Measurements from ENCODE around the gene SCUBE3. TPM values are rescaled to one million over a fixed set of nuclear protein-coding genes. Genes with fewer than 3 reads are reported as not detected.

Gene SCUBE3
- total RNA-seq, 1 donor from 2014 or later = 0.56 TPM

- Histone ChIP-seq H3K4me3 (no peak overlapping the region), H3K9me3 (no peaks in the 10 kb centered on the region), H3K27me3 (ENCODE audit: low read depth) (peaks cover 47% of the 10 kb centered on the region), H3K36me3 (no peaks in the 10 kb centered on the region), H3K27ac (no peak overlapping the region), H3K4me1 (peaks cover 19% of the 10 kb centered on the region)
- DNase-seq (no peak), ATAC-seq (no peak)
- TF ChIP-seq CTCF (IDR thresholded peaks at IDR 0.05) = no peak
- intact Hi-C loops (cut with DNase I) = no loop called here
Measured at GRCh38 chr6:35216412-35216732, 2.6 kb downstream of the SCUBE3 start.

GRCh38 chr6:35216851-35217811 is 3.4 kb downstream of the SCUBE3 start:
- Histone ChIP-seq H3K36me3 (no peaks in the 10 kb centered on the region), H3K27me3 (ENCODE audit: low read depth) (peaks cover 39% of the 10 kb centered on the region), H3K27ac (no peak overlapping the region), H3K4me1 (peaks cover 19% of the 10 kb centered on the region), H3K9me3 (no peaks in the 10 kb centered on the region), H3K4me3 (no peak overlapping the region)
- DNase-seq (no peak), ATAC-seq (no peak)
- no peak for TF ChIP-seq CTCF (IDR thresholded peaks at IDR 0.05)
- intact Hi-C loops (cut with DNase I) = no loop called here

GRCh38 chr6:35218021-35218420 is 4.3 kb downstream of the SCUBE3 start:
- no peak for TF ChIP-seq CTCF (IDR thresholded peaks at IDR 0.05)
- Histone ChIP-seq H3K9me3 (no peaks in the 10 kb centered on the region), H3K27me3 (ENCODE audit: low read depth) (peaks cover 32% of the 10 kb centered on the region), H3K27ac (no peak overlapping the region), H3K36me3 (no peaks in the 10 kb centered on the region), H3K4me1 (peaks cover 19% of the 10 kb centered on the region), H3K4me3 (no peak overlapping the region)
- intact Hi-C loops (cut with DNase I) = no loop called here
- ATAC-seq = peak; percentile 16 to 57
- no peak for DNase-seq

- no peak overlapping the region for H3K27ac ChIP-seq
- H3K4me1 ChIP-seq = peaks cover 15% of the 10 kb centered on the region
- ATAC-seq (no peak), DNase-seq (no peak)
- H3K9me3 ChIP-seq = no peaks in the 10 kb centered on the region
- no peaks in the 10 kb centered on the region for H3K36me3 ChIP-seq
- TF ChIP-seq CTCF (IDR thresholded peaks at IDR 0.05) = no peak
- no peak overlapping the region for H3K4me3 ChIP-seq
- peaks cover 28% of the 10 kb centered on the region for H3K27me3 ChIP-seq (ENCODE audit: low read depth)
- intact Hi-C loops (cut with DNase I) = no loop called here
Measured at GRCh38 chr6:35218456-35218855, 4.7 kb downstream of the SCUBE3 start.

- peaks cover 16% of the 10 kb centered on the region for H3K27me3 ChIP-seq (ENCODE audit: low read depth)
- intact Hi-C loops (cut with DNase I) = no loop called here
- ATAC-seq (no peak), DNase-seq (no peak)
- no peak overlapping the region for H3K27ac ChIP-seq
- no peak for TF ChIP-seq CTCF (IDR thresholded peaks at IDR 0.05)
- H3K36me3 ChIP-seq = no peaks in the 10 kb centered on the region
- peaks cover 8% of the 10 kb centered on the region for H3K4me1 ChIP-seq
- no peaks in the 10 kb centered on the region for H3K9me3 ChIP-seq
- H3K4me3 ChIP-seq = no peak overlapping the region
Measured at GRCh38 chr6:35219683-35220326, 6.0 kb downstream of the SCUBE3 start.

All from lower lobe of right lung (tissue), 2 donors.